ENCODE data around the gene PSRC1. TPM values are rescaled to one million over a fixed set of nuclear protein-coding genes. Genes with fewer than 3 reads are reported as not detected.
"Not testable (repeated sequence)": the region's sequence is repeated elsewhere in the genome, so short reads cannot be mapped to it uniquely, and the experiment has no call there.

Gene PSRC1
- total RNA-seq, 1 experiment from 2014 or later = 60.4 TPM

DNA sequence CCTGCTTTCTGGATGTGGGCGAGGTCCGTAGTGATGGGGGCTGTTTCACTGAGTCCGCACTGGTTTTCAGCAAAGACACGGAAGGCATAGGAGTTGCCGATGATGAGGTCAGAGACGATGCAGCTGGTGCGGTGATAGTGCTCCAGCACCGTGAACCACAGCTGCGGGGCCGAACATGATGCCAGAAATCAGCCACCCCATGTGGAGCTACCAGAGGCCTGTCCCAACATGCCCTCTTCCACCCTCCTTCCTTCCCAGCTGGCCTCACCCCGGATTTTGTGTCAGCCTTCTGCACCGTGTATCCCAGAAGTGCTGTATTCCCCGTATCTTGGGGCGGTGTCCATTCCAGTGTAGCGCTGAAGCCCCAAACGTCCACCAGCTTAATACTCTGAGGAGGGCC lies 13.8 kb upstream of the PSRC1 start:
- no peak for DNase-seq (ENCODE audit: low read depth)

DNA sequence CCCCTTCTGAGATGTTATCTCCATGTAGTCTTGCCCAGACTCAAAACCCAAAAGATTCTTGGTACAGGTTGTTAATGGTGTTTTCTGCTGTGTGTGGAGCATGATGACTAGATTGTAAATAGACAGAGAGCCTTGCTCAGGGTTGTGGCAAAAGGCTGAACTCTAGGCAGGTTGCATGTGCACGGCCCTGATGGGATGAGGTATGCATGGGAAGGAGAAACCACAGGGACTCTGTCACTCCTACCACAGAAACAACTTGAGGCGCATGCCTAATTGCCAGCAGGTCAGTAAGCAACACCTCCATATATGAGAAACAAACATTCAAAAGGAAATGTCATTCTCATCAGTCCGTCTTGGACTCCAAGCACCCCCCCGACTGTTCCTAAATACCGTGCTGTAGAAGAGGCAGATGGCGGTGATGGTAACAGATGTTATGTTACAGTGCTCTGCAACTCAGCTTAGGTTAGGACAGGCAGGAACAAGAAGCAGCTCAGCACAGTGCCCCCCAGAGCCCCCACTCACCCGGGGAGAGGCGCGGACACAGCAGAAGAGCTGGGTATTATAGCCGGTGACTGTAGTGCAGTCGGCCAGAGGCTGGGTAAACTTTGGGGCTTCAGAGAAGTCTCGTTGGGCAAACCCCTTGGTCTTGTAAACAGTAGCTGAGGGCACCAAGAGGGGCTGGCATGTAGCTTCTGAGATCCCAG lies 12.9 kb upstream of the PSRC1 start:
- no peak for DNase-seq (ENCODE audit: low read depth)

DNA sequence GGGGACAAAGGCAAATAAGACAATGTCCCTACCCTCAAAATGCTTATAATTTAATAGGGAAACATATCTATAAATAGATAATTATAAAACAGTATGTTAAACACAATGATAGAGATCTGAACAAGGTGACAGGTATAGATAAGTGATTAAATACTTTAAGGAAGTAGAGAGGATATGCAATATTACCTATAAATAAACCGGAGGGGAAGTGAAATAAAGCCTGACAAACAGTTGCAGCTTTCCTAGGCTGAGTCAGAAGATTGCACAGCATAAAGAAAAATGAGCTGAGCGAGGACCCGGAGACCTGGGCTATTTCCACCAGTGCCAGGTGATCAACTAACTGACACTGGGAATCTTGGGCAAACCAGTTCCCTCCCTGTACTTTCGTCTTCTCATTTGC lies 11.5 kb upstream of the PSRC1 start:
- no peak for DNase-seq (ENCODE audit: low read depth)

DNA sequence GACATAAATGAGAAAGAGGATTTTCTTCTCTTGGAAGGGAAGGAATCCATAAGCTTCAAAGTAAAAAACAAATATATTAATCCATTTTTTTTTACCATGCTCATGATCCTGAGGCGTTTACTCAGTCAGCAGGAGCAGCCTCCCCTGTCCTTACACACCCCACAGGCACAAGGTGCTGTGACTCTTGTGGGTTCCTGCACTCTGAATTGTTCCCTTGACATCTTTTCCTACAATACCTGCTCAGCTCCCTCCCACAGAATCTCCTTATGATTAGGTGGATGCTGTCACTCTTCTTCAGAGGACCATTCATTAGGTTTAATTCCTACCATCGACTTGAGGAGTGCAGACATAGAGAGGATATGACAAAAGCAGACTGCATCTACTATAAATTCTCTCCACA lies 10.1 kb upstream of the PSRC1 start:
- no peak for DNase-seq (ENCODE audit: low read depth)

DNA sequence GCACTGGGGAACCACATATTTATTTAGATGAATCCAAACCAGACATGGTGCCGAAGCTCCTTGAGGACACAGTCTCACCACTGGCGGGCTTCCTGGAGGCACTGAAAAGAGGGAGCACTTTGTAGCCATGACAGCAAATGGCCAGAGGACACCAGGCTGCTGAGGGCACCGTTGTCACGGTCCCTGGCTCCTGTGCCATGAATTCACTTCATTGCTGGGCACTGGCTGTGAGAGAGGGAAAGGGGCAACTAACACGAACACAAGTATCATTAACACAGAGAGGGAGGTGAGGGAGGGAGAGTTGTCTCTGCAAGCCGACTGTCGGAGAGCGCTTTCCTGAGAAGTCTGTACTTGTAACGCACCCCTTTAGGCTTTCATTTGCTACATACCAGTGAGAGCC lies 9.4 kb upstream of the PSRC1 start:
- DNase-seq (ENCODE audit: low read depth) = no peak

DNA sequence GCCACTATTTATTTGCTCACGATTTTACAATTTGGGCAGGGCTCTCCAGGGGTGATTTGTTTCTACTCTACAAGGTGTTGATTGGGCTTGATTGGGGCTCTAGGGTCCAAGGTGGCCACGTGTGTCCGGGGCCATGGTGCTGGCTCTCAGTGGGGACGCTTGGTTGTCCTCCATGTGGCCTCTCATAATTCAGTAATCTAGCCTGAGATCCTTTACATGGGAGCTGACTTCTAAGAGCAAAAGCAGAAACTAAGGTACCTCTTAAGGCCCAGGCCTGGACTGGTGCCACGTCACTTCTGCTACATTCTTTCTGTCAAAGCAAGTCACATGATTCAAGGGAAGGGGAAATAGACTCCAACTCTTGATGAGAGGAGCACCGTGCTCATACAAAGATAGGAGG lies 8.1 kb upstream of the PSRC1 start:
- no peak for DNase-seq (ENCODE audit: low read depth)

DNA sequence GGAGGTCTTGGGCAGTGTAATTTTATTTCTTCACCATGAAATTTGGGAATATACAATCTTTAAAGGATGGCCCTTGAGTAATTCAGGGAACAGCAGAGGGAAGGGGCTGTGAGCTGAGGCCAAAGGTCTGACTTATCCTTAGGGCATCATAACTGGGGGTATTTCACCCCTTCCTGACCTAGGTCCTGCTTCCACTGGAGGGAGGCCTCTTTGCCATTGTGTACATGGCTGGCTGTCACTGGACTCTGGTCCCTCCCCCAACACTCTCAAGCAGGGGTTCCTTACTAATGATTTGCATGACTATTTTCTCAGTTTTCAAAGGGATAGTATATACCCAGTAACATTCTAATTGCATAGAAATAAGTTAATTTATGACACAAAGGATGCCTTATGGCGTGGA lies 7.2 kb upstream of the PSRC1 start:
- DNase-seq (ENCODE audit: low read depth) = no peak

DNA sequence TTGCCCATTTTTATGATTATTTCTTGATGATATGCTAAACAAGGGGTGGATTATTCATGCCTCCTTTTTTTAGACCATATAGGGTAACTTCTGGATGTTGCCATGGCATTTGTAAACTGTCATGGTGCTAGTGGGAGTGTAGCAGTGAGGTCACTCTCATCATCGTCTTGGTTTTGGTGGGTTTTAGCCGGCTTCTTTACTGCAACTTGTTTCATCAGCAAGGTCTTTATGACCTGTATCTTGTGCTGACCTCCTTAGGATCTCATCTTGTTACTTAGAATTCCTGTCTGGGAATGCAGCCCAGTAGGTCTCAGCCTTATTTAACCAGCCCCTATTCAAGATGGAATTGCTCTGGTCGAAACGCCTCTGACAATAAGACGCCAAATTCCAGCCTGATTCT lies 3.8 kb upstream of the PSRC1 start:
- not testable (repeated sequence) for DNase-seq (ENCODE audit: low read depth)

DNA sequence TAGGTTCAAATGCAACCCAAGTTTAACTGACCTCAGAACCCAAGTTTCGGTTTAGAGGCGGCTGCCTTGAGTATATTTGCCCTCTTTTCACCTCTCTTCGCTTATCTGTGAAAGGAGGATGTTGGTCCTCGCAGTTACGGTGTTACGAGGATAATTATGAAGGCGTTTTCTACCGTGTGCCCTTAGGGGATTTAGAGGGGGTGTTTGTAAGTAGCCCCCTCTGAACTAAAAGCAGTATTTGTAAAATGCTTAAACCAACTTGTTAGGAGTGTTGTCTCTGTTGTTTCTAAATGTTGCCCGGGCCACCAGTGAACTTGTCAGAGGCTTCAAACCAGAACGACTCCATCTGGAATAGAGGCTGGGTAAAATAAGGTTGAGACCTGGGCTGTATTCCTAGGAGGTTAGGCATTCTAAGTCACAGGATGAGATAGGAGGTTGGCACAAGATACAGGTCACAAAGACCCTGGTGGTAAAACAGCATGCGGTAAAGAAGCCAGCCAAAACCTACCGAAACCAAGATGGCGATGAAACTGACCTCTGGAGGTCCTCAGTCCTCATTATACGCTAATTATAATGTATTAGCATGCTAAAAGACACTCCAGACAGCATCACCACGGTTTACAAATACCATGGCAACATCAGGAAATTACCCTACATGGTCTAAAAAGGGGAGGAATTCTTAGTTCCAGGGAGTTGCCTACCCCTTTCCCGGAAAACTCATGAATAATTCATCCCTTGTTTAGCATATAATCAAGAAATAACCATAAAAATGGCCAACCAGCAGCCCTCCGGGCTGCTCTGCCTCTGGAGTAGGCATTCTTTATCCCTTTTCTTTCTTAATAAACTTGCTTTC lies 1.0 kb upstream of the PSRC1 start:
- DNase-seq (ENCODE audit: low read depth) = no peak

DNA sequence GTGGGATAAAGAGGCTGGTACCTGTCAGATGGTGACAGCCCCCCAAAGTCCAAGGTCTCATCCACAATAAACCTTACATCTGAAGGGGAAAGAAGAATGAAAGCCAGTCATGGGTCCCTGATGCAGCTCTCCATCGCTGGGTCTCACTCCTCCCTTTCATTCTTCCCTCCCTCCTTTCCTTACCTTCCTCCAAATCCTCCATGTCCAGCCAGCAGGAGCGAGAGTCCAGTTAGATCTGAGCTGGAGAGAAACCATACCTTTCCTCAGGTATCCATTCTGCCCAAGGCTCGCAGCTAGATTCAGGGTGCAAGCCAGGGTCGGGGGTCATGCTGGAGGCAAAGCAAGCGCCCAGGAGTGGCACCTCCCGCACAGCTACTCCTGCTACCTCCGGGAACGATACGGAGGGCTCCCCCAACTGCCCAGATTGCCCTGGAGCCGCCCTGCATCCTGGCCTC lies 421 bp downstream of the PSRC1 start:
- DNase-seq (ENCODE audit: low read depth) = no peak

DNA sequence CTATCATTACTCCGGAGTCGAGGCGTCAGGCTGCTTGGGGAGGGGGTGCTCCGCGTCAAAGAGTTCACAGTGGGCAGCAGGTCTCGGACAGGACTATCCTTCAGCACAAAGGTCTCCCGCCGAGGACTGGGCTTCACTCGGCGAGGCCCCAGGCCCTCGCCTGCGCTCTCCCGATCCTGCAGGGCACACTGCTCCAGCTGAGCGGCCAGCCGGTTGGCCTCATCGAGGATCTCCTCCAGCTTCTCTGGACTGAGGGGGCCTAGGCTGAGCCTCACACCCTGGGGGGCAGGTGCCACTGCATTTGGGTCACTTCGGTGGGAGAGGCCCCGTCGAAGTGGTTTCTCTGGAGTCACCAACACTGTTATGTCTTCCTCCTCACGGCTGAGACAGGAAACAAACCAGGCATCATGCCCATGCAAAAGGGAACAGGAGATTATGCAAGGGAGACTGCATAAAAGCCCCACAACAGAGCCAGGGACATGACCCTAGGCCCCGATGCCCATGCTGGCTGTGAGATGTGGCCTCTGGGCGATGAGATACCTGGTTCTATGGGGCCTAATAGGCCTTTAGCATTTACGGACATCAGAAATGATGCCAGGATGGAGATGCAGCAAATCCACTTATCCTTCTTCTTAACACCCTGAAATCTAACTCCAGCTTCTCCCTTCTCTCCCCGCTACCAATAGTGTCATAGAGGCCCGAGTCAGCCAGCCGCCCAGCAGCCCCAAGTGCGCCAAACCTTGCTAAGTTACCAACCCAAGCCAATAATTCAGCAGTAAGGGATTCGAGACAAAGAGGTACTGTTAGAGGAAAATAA lies 1.1 kb downstream of the PSRC1 start:
- no peak for DNase-seq (ENCODE audit: low read depth)

DNA sequence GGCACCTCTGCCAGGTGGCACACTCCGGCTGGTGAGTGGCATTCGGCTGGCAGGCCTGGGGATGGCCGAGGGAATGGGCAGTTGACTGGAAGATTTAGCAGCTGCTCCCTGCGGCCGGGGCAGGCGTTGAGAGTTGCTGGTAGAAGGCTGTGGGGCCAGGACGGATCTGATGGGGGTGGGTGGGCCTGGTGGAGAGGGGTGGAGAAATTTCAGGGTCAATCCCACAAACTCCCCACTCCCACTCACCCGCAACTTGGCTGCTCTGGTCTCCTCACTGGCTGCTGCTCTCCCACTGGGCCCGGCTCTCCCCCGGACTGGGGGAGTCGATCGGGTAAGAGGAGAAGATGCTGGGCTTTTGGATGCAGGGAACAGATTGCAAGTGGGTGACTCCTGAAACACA lies 2.1 kb downstream of the PSRC1 start:
- no peak for DNase-seq (ENCODE audit: low read depth)

DNA sequence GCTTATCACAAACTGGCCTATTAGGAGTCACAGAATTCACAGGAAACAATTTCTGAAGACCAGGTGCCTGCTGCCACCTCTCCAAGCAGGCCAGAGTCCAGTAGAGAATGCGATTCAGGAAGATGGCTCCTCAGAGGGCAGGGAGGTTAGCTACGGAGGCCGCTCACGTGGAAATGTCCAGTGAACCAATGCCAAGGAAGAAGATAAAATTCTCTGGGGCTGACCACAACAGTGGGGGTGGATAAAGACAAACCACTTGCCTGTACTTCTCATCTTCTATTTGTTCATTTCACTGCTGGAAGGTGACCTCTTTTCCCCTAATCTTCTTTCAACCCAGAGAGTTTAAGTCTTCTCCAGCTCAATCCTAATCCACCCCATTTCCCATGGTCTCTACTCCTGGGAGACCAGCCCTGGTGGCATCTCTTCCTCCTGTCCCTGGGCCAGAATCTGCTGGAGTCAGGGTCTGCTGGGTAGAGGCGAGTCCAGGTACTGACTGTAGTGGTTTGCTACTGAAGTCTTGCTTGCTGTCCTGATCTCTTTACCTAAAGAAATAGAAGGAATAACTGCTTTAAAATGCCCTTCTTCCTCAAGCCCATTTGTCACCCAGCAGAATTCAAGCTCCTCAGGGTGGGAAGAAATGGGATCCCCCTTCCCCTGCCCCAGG lies 3.2 kb downstream of the PSRC1 start:
- no peak for DNase-seq (ENCODE audit: low read depth)

DNA sequence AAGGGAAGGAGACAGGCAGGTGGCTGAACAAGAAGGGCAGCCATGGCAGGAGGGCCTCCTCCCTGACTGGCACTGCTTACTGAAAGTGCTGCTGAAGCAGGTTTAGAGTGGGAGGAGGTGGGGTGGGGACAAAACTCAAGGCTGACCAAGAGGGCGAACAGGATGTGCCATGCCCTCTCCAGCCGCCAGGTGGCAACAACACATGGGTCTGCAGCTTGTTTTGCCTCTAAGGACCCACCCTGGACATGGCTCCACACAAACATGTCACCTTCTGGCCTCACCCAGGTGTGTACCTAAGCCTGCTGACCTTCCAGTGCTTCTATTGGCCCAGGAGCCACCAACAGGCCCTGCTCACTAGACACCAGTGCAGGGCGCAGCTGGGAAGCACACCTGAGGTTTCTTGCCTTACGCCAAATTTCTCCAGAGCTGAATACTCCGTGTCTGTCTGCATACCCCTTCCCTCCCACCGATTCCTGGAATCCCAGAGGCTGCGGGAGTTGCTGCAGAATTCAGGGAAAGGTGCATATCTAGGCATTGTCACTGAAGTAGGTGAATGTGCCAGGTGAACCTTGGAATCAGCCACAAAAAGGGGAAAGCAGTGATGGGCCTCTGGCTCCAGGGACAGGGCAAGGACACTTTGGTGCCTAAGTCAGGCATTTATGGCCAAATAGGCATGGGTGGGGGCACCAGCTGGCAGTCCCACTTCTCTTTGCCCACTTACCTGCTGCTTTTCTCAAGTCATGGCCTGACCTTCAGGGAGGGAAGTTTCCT lies 5.3 kb downstream of the PSRC1 start:
- DNase-seq (ENCODE audit: low read depth) = peak; percentile 57

DNA sequence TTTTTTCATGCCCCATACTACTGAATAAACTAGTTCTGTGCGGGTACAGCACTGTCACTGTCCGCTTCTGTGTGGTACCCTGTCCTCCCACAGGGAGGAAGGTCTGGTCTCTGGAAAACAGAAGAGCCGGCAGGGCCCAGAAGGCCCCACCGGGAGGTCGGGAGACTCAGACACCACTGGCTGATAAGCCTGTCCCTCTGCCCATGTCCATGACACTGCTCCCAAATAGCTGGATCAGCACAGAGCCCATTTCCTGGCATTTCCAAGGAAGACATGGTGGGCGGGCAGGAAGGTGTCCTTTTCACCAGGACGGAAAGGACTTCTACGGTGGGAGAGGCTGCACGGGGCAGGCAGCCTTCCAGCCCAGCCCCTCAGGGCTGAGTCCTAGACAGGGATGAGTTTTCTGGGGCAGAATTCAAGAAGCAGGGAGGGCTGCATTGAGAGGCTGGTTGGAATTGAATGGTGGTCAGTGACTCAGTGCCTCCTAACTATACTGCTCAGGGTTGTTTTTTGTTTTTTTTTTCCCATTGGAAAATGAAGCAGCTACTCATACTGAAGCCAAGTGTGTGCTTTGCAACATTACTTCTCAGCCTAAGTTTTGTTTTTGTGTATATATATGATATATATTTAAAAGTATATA lies 7.1 kb downstream of the PSRC1 start:
- peak; percentile 39 for DNase-seq (ENCODE audit: low read depth)

DNA sequence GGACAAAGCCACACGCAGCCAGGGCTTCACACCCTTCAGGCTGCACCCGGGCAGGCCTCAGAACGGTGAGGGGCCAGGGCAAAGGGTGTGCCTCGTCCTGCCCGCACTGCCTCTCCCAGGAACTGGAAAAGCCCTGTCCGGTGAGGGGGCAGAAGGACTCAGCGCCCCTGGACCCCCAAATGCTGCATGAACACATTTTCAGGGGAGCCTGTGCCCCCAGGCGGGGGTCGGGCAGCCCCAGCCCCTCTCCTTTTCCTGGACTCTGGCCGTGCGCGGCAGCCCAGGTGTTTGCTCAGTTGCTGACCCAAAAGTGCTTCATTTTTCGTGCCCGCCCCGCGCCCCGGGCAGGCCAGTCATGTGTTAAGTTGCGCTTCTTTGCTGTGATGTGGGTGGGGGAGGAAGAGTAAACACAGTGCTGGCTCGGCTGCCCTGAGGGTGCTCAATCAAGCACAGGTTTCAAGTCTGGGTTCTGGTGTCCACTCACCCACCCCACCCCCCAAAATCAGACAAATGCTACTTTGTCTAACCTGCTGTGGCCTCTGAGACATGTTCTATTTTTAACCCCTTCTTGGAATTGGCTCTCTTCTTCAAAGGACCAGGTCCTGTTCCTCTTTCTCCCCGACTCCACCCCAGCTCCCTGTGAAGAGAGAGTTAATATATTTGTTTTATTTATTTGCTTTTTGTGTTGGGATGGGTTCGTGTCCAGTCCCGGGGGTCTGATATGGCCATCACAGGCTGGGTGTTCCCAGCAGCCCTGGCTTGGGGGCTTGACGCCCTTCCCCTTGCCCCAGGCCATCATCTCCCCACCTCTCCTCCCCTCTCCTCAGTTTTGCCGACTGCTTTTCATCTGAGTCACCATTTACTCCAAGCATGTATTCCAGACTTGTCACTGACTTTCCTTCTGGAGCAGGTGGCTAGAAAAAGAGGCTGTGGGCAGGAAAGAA lies 8.1 kb downstream of the PSRC1 start:
- peak; percentile 43 for DNase-seq (ENCODE audit: low read depth)

DNA sequence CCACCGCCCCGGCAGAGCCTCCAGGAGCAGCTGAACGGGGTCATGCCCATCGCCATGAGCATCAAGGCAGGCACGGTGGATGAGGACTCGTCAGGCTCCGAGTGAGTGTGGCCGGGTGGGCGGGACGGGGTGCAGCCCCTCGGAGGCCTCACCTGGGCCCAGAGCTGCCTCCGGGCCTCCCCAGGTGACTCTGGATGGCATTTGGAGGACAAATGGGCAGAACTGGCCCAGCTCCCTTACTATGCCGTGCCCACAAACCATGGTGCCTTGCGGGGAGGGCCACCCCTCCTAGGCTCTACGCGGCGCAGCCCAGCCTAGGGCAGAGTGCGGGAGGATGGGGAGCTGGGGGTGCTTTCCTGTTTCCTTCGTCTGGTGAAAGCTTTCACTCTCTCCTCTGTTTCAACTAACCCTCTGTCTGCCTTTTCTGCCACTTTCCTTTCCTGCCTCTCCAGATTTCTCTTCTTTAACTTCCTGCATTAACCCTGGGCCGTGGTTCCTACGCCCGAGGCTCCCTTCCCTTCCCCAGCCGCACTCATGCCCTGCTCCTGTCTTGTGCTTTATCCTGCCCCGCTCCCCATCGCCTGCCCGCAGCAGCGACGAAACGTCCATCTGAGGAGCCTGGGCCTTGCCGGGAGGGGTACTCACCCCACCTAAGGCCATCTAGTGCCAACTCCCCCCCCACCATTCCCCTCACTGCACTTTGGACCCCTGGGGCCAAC lies 9.2 kb downstream of the PSRC1 start:
- no peak for DNase-seq (ENCODE audit: low read depth)

DNA sequence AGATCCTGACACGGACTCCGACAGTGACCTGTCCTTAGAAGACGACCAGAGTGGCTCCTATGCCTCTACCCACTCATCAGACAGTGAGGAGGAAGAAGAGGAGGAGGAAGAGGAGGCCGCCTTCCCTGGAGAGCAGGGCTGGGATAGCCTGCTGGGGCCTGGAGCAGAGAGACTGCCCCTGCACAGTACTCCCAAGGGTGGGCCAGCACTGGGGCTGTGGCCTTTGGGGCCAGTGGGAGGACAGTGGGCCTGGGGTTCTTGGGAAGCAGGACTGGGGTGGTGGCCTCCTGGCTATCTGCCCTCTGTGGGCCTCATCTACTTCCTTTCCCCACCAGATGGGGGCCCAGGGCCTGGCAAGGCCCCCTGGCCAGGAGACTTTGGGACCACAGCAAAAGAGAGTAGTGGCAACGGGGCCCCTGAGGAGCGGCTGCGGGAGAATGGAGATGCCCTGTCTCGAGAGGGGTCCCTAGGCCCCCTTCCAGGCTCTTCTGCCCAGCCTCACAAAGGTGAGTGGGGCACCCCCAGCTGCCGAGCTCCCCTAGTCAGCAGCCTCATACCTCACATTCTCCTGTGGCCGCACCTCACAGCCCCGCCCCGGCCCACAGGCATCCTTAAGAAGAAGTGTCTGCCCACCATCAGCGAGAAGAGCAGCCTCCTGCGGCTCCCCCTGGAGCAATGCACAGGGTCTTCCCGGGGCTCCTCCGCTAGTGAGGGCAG lies 10.0 kb downstream of the PSRC1 start:
- no peak for DNase-seq (ENCODE audit: low read depth)

Measured in LHCN-M2 (cell line).